Fibroblast of lung (primary cell): Measurements from ENCODE around the gene ZNRF1. TPM values are rescaled to one million over a fixed set of nuclear protein-coding genes. Genes with fewer than 3 reads are reported as not detected.
A peak's percentile ranks its signal among the peaks of the same experiment; 100 is the strongest.

Experiments used
- DNase-seq, 2 donors: peaks; one replicate each; pipeline versions ENCODE4 v3.0.0 to v3.0.0-alpha.2; 2010; ENCODE audit warnings: low read depth in 2 of 2
- H2AFZ ChIP-seq: 2 replicates; pipeline ENCODE4 v1.5.1; 2012; ENCODE audit warnings: low read length, control low read depth, inconsistent platforms
- H3K27ac ChIP-seq: 2 replicates; pipeline ENCODE4 v1.5.1; 2011; ENCODE audit warnings: low read length, control low read depth; ENCODE audit not compliant: insufficient read depth
- H3K27me3 ChIP-seq: 2 replicates; pipeline ENCODE4 v1.5.1; 2011; ENCODE audit warnings: mild to moderate bottlenecking, low read length; ENCODE audit not compliant: control insufficient read depth, insufficient read depth
- H3K36me3 ChIP-seq: 2 replicates; pipeline ENCODE4 v1.5.1; 2011; ENCODE audit warnings: low read length; ENCODE audit not compliant: control insufficient read depth, insufficient read depth
- H3K4me1 ChIP-seq: 2 replicates; pipeline ENCODE4 v1.5.1; 2011; ENCODE audit warnings: low read length; ENCODE audit not compliant: control insufficient read depth, insufficient read depth; ENCODE audit errors: extremely low read depth
- H3K4me2 ChIP-seq: 2 replicates; pipeline ENCODE4 v1.5.1; 2011; ENCODE audit warnings: low read length, control low read depth; ENCODE audit not compliant: insufficient read depth; ENCODE audit errors: extremely low read depth
- H3K4me3 ChIP-seq, 4 experiments: fragments of 200-600 bp in 1 of 4; sonication (generic) in 1 of 4; replicated peaks in 1 of 4; 2 replicates each; pipeline ENCODE4 v1.5.1; 2011 to 2016; ENCODE audit warnings: low read length in 4 of 4, low read depth in 3 of 4, mild to moderate bottlenecking in 3 of 4, control low read depth in 2 of 4, inconsistent platforms in 1 of 4, mixed read lengths in 1 of 4; ENCODE audit not compliant: insufficient read depth in 1 of 4; ENCODE audit errors: control extremely low read depth in 1 of 4
- H3K79me2 ChIP-seq: 2 replicates; pipeline ENCODE4 v1.5.1; 2012; ENCODE audit warnings: mild to moderate bottlenecking, low read length, inconsistent platforms; ENCODE audit not compliant: control insufficient read depth, insufficient read depth
- H3K9ac ChIP-seq: 2 replicates; pipeline ENCODE4 v1.5.1; 2011; ENCODE audit warnings: mild to moderate bottlenecking, low read length, control low read depth; ENCODE audit not compliant: insufficient read depth
- H3K9me3 ChIP-seq: 2 replicates; pipeline ENCODE4 v1.5.1; 2012; ENCODE audit warnings: low read depth, low read length; ENCODE audit not compliant: control insufficient read depth, insufficient read depth
- H4K20me1 ChIP-seq: 2 replicates; pipeline ENCODE4 v1.5.1; 2011; ENCODE audit warnings: low read length; ENCODE audit not compliant: control insufficient read depth, insufficient read depth; ENCODE audit errors: extremely low read depth
- EZH2 ChIP-seq: IDR thresholded peaks from 2 replicates; pipeline ENCODE4 v1.5.1; 2012; ENCODE audit warnings: low read length, control low read depth, mild to moderate bottlenecking; ENCODE audit errors: missing control alignments
- polyA plus RNA-seq, 2 donors: library from polyadenylated mRNA; depleted of rRNA in 1 of 2; stranded (reverse) in 1 of 2; unstranded in 1 of 2; fragments of >200 nt; gene quantifications; 2 replicates each; pipeline ENCODE4 v1.2.1, GENCODE V29; 2011 to 2012; ENCODE audit warnings: missing spikeins in 1 of 2
- total RNA-seq: library from RNA; depleted of rRNA; stranded (reverse); fragments of >200 nt; gene quantifications from 2 replicates; pipeline ENCODE4 v1.2.1, GENCODE V29; 2014
- TF ChIP-seq, protein P1 (sequence below), 2 donors: IDR thresholded peaks in 1 of 2; conservative IDR thresholded peaks in 1 of 2; 1 replicate in 1 of 2; 2 replicates in 1 of 2; pipeline ENCODE4 v1.5.1; 2011 to 2012; ENCODE audit warnings: low read length in 2 of 2, control low read depth in 1 of 2, inconsistent platforms in 1 of 2, low read depth in 1 of 2, mild to moderate bottlenecking in 1 of 2

Gene ZNRF1
- total and polyA plus RNA-seq, 2 donors (not counting 1 experiment from before 2014, with no cell fraction given), result 21.0 to 21.1 TPM

DNA sequence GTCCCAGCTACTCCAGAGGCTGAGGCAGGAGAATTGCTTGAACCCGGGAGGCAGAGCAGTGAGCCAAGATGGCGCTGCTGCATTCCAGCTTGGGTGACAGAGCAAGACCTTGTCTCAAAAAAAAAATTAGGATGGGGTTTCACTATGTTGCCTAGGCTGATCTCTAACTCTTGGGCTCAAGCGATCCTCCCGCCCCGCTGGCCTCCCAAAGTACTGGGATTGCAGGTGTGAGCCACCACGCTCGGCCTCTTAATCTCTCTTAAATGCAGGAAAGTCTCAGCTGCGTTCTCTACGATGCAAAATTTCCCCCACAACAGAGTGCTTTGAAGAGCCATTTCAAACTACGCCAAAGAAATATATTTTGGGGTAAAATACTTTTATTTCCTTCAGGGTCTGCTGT lies 8.0 kb upstream of the ZNRF1 start:
- no peaks in the 10 kb centered on the region for H3K9me3 ChIP-seq
- no peak for DNase-seq
- H3K4me2 ChIP-seq, result no peak overlapping the region
- H3K4me1 ChIP-seq, result no peaks in the 10 kb centered on the region
- H3K4me3 ChIP-seq, result no peak overlapping the region
- H3K9ac ChIP-seq, result no peak overlapping the region
- H3K27me3 ChIP-seq, result peaks cover 2% of the 10 kb centered on the region
- no peaks in the 10 kb centered on the region for H3K36me3 ChIP-seq
- H3K79me2 ChIP-seq, result no peaks in the 10 kb centered on the region
- H4K20me1 ChIP-seq, result no peaks in the 10 kb centered on the region
- TF ChIP-seq, protein P1, sequence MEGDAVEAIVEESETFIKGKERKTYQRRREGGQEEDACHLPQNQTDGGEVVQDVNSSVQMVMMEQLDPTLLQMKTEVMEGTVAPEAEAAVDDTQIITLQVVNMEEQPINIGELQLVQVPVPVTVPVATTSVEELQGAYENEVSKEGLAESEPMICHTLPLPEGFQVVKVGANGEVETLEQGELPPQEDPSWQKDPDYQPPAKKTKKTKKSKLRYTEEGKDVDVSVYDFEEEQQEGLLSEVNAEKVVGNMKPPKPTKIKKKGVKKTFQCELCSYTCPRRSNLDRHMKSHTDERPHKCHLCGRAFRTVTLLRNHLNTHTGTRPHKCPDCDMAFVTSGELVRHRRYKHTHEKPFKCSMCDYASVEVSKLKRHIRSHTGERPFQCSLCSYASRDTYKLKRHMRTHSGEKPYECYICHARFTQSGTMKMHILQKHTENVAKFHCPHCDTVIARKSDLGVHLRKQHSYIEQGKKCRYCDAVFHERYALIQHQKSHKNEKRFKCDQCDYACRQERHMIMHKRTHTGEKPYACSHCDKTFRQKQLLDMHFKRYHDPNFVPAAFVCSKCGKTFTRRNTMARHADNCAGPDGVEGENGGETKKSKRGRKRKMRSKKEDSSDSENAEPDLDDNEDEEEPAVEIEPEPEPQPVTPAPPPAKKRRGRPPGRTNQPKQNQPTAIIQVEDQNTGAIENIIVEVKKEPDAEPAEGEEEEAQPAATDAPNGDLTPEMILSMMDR (conservative IDR thresholded peaks at IDR 0.05 in 1 of 2, IDR thresholded peaks at IDR 0.05 in 1 of 2; ENCODE audit: low read depth in 1 of 2, low read length in 2 of 2), result no peak
- no peak for TF ChIP-seq EZH2
- no peak overlapping the region for H3K27ac ChIP-seq
- no peak overlapping the region for H2AFZ ChIP-seq

DNA sequence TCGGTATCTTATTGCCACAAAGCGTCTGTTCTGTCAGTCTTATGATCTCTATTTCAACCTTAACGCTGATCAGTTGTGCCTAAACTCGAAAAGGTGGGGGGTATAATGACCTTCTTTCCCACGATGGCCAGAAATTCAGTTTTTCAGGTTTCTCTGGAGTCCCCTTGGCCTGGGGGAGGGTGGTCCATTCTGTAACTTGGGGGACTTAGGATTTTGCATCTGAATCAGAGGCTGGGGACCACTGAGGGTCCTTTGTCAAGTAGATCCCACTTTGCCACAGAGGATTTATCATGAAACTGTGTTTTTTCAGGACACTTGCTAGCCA lies 7.6 kb upstream of the ZNRF1 start:
- Histone ChIP-seq H3K9me3 (no peaks in the 10 kb centered on the region), H3K4me3 (no peak overlapping the region), H4K20me1 (no peaks in the 10 kb centered on the region), H3K36me3 (no peaks in the 10 kb centered on the region), H2AFZ (no peak overlapping the region), H3K79me2 (no peaks in the 10 kb centered on the region), H3K27me3 (peaks cover 2% of the 10 kb centered on the region), H3K4me2 (no peak overlapping the region), H3K4me1 (no peaks in the 10 kb centered on the region), H3K27ac (no peak overlapping the region), H3K9ac (no peak overlapping the region)
- TF ChIP-seq, protein P1 (conservative IDR thresholded peaks at IDR 0.05 in 1 of 2, IDR thresholded peaks at IDR 0.05 in 1 of 2; ENCODE audit: low read depth in 1 of 2, low read length in 2 of 2), result no peak
- no peak for TF ChIP-seq EZH2
- no peak for DNase-seq

DNA sequence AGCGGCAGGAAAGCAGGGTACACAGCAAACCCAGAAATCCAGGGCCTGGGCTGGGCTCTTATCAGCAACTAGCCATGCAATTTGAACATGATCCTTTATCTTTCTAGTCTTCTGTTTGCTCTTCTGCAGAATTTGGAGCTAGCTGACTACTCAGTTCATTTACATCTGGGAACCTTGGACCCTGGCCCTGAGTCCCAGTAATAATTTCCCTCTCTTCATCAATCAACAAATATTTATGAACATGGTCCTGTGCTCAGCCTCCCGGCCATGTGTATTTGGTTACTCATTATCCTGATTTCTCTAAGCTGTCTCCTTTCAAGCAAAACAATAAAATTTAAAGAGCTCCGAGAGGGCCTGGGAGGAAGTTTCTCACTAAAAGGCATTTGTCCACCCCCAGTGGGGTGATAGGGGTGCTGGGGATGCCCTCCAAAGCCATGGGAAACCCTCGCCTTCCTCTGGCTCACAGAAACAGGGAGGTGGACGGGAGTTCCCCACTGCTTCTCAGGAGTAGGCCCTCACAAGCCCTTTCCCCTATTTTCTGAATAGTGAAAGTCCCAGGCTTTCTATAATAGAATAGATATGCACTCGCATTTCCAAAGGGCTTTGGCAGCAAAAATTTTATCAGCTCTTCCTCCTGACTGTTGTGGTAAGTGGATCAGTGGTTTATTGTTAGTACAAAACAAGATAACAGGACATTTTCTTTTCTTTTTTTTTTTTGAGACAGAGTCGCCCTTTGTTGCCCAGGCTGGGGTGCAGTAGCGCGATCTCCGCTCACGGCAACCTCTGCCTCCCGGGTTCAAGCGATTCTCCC lies 7.0 kb upstream of the ZNRF1 start:
- Histone ChIP-seq H3K4me2 (peak overlapping the region; percentile 13), H3K36me3 (no peaks in the 10 kb centered on the region), H2AFZ (no peak overlapping the region), H3K79me2 (no peaks in the 10 kb centered on the region), H3K4me1 (no peaks in the 10 kb centered on the region), H4K20me1 (no peaks in the 10 kb centered on the region), H3K27ac (no peak overlapping the region), H3K9me3 (no peaks in the 10 kb centered on the region), H3K27me3 (peaks cover 2% of the 10 kb centered on the region), H3K4me3 (peak overlapping the region in 1 of 4 experiments; percentile 2), H3K9ac (no peak overlapping the region)
- TF ChIP-seq EZH2, result no peak
- TF ChIP-seq, protein P1 (conservative IDR thresholded peaks at IDR 0.05 in 1 of 2, IDR thresholded peaks at IDR 0.05 in 1 of 2; ENCODE audit: low read depth in 1 of 2, low read length in 2 of 2), result no peak
- DNase-seq, result peak in 1 of 2 donors; percentile 50
